ENCODE results near the gene BARHL2.

The BARHL2 gene

GRCh38 chr1:90712153-90712856 lies 4.8 kb downstream of the BARHL2 start:
- DNase-seq (ENCODE audit: low spot score), result peak; percentile 24
- TF ChIP-seq CTCF (IDR thresholded peaks at IDR 0.05; ENCODE audit: extremely low read depth, insufficient read depth, missing control alignments), result no peak
- in situ Hi-C loops (cut with MboI; ENCODE audit: low pct_unique_long_range_greater_than_20kb, low sequenced_read_pairs, unreplicated experiment), result loop anchor here (25.0 kb wide), 1 partner anchor 450 kb away; no protein-coding TSS in a partner anchor

GRCh38 chr1:90711696-90712095 lies 5.4 kb downstream of the BARHL2 start:
- no peak for TF ChIP-seq CTCF (IDR thresholded peaks at IDR 0.05; ENCODE audit: extremely low read depth, insufficient read depth, missing control alignments)
- peak; percentile 14 for DNase-seq (ENCODE audit: low spot score)
- in situ Hi-C loops (cut with MboI; ENCODE audit: low pct_unique_long_range_greater_than_20kb, low sequenced_read_pairs, unreplicated experiment), result loop anchor here (25.0 kb wide), 1 partner anchor 451 kb away; no protein-coding TSS in a partner anchor

- peak; percentile 24 for DNase-seq (ENCODE audit: low spot score)
- in situ Hi-C loops (cut with MboI; ENCODE audit: low pct_unique_long_range_greater_than_20kb, low sequenced_read_pairs, unreplicated experiment), result loop anchor here (25.0 kb wide), 1 partner anchor 451 kb away; no protein-coding TSS in a partner anchor
- TF ChIP-seq CTCF (IDR thresholded peaks at IDR 0.05; ENCODE audit: extremely low read depth, insufficient read depth, missing control alignments), result no peak
These were observed 6.2 kb downstream of the BARHL2 start for GRCh38 chr1:90710579-90711536.

- peak; percentile 20 for DNase-seq (ENCODE audit: low spot score)
- in situ Hi-C loops (cut with MboI; ENCODE audit: low pct_unique_long_range_greater_than_20kb, low sequenced_read_pairs, unreplicated experiment), result loop anchor here (25.0 kb wide), 1 partner anchor 453 kb away; no protein-coding TSS in a partner anchor
- TF ChIP-seq CTCF (IDR thresholded peaks at IDR 0.05; ENCODE audit: extremely low read depth, insufficient read depth, missing control alignments), result no peak
These were observed 7.6 kb downstream of the BARHL2 start for GRCh38 chr1:90709535-90709934.

- no peak for DNase-seq (ENCODE audit: low spot score)
- no peak for TF ChIP-seq CTCF (IDR thresholded peaks at IDR 0.05; ENCODE audit: extremely low read depth, insufficient read depth, missing control alignments)
- in situ Hi-C loops (cut with MboI; ENCODE audit: low pct_unique_long_range_greater_than_20kb, low sequenced_read_pairs, unreplicated experiment), result loop anchor here (25.0 kb wide), 1 partner anchor 453 kb away; no protein-coding TSS in a partner anchor
These were observed 8.3 kb downstream of the BARHL2 start for GRCh38 chr1:90708826-90709225.

- in situ Hi-C loops (cut with MboI; ENCODE audit: low pct_unique_long_range_greater_than_20kb, low sequenced_read_pairs, unreplicated experiment), result loop anchor here (25.0 kb wide), 1 partner anchor 454 kb away; no protein-coding TSS in a partner anchor
- no peak for TF ChIP-seq CTCF (IDR thresholded peaks at IDR 0.05; ENCODE audit: extremely low read depth, insufficient read depth, missing control alignments)
- peak; percentile 15 for DNase-seq (ENCODE audit: low spot score)
These were observed 8.8 kb downstream of the BARHL2 start for GRCh38 chr1:90708236-90708786.

All from GM13977 (cell line).